BLaER1 (cell line): Measurements from ENCODE around the gene SHF.

ENCODE experiments used
- H3K27ac ChIP-seq: shearing (Covaris generic); formaldehyde crosslinking; 2 replicates; pipeline ENCODE4 v1.8.1; 2022
- H3K27me3 ChIP-seq: shearing (Covaris generic); formaldehyde crosslinking; 2 replicates; pipeline ENCODE4 v1.8.1; 2022
- H3K36me3 ChIP-seq: shearing (Covaris generic); formaldehyde crosslinking; 2 replicates; pipeline ENCODE4 v1.8.1; 2022
- H3K4me1 ChIP-seq: shearing (Covaris generic); formaldehyde crosslinking; 2 replicates; pipeline ENCODE4 v1.8.1; 2022
- H3K4me2 ChIP-seq: shearing (Covaris generic); formaldehyde crosslinking; 2 replicates; pipeline ENCODE4 v1.8.1; 2022
- H3K4me3 ChIP-seq: shearing (Covaris generic); formaldehyde crosslinking; 2 replicates; pipeline ENCODE4 v1.8.1; 2022
- H3K9ac ChIP-seq: shearing (Covaris generic); formaldehyde crosslinking; 2 replicates; pipeline ENCODE4 v1.8.1; 2022
- H3K9me3 ChIP-seq: shearing (Covaris generic); formaldehyde crosslinking; 2 replicates; pipeline ENCODE4 v1.8.1; 2022
- H4K20me1 ChIP-seq: shearing (Covaris generic); formaldehyde crosslinking; 2 replicates; pipeline ENCODE4 v1.8.1; 2022
- Cebpa-rat ChIP-seq: shearing (Covaris generic); IDR thresholded peaks from 2 replicates; pipeline ENCODE4 v1.8.1; 2022

Gene SHF

GRCh38 chr15:45199136-45199810, 11.5 kb upstream of the SHF start:
- no peaks in the 10 kb centered on the region for H3K36me3 ChIP-seq
- H3K9ac ChIP-seq, result peak overlapping the region; percentile 84
- H3K4me1 ChIP-seq, result peaks cover 19% of the 10 kb centered on the region
- peak overlapping the region; percentile 86 for H3K27ac ChIP-seq
- H3K27me3 ChIP-seq, result no peaks in the 10 kb centered on the region
- no peaks in the 10 kb centered on the region for H4K20me1 ChIP-seq
- no peak for TF ChIP-seq Cebpa-rat
- no peaks in the 10 kb centered on the region for H3K9me3 ChIP-seq
- peak overlapping the region; percentile 93 for H3K4me2 ChIP-seq
- H3K4me3 ChIP-seq, result peak overlapping the region; percentile 74

GRCh38 chr15:45198337-45199135, 10.8 kb upstream of the SHF start:
- H3K4me1 ChIP-seq, result peaks cover 19% of the 10 kb centered on the region
- peak overlapping the region; percentile 86 for H3K27ac ChIP-seq
- H3K9me3 ChIP-seq, result no peaks in the 10 kb centered on the region
- TF ChIP-seq Cebpa-rat, result no peak
- peak overlapping the region; percentile 74 for H3K4me3 ChIP-seq
- H3K4me2 ChIP-seq, result peak overlapping the region; percentile 93
- H3K36me3 ChIP-seq, result no peaks in the 10 kb centered on the region
- peak overlapping the region; percentile 84 for H3K9ac ChIP-seq
- no peaks in the 10 kb centered on the region for H4K20me1 ChIP-seq
- H3K27me3 ChIP-seq, result no peaks in the 10 kb centered on the region

- Histone ChIP-seq H3K9me3 (no peaks in the 10 kb centered on the region), H3K4me1 (peaks cover 19% of the 10 kb centered on the region), H3K9ac (peak overlapping the region; percentile 21; the same call in 1 of the 2 replicates), H3K27ac (no peak overlapping the region), H4K20me1 (no peaks in the 10 kb centered on the region), H3K4me3 (peak overlapping the region; percentile 74), H3K4me2 (peak overlapping the region; percentile 63), H3K27me3 (no peaks in the 10 kb centered on the region), H3K36me3 (no peaks in the 10 kb centered on the region)
- no peak for TF ChIP-seq Cebpa-rat
Observed at GRCh38 chr15:45197512-45197911, 9.7 kb upstream of the SHF start.

GRCh38 chr15:45187578-45187893, 230 bp downstream of the SHF start:
- TF ChIP-seq Cebpa-rat, result no peak
- Histone ChIP-seq H3K27me3 (no peaks in the 10 kb centered on the region), H3K4me3 (peak overlapping the region; percentile 91), H3K9ac (peak overlapping the region; percentile 95), H3K36me3 (peaks cover 5% of the 10 kb centered on the region; the same call in 1 of the 2 replicates), H3K4me2 (peak overlapping the region; percentile 100), H3K27ac (peak overlapping the region; percentile 90), H3K9me3 (no peaks in the 10 kb centered on the region), H4K20me1 (peaks cover 45% of the 10 kb centered on the region), H3K4me1 (peaks cover 51% of the 10 kb centered on the region)

GRCh38 chr15:45186771-45187577, 792 bp downstream of the SHF start:
- Histone ChIP-seq H3K9ac (peak overlapping the region; percentile 95), H4K20me1 (peaks cover 51% of the 10 kb centered on the region), H3K27ac (peak overlapping the region; percentile 90), H3K4me3 (peak overlapping the region; percentile 91), H3K4me1 (peaks cover 57% of the 10 kb centered on the region), H3K27me3 (no peaks in the 10 kb centered on the region), H3K4me2 (peak overlapping the region; percentile 100), H3K36me3 (peaks cover 5% of the 10 kb centered on the region; the same call in 1 of the 2 replicates), H3K9me3 (no peaks in the 10 kb centered on the region)
- no peak for TF ChIP-seq Cebpa-rat

- peak overlapping the region; percentile 100 for H3K4me2 ChIP-seq
- TF ChIP-seq Cebpa-rat, result no peak
Observed at GRCh38 chr15:45185903-45186770, 1.6 kb downstream of the SHF start.

GRCh38 chr15:45185069-45185779, 2.5 kb downstream of the SHF start:
- peak overlapping the region; percentile 90 for H3K27ac ChIP-seq
- no peaks in the 10 kb centered on the region for H3K9me3 ChIP-seq
- H4K20me1 ChIP-seq, result peaks cover 68% of the 10 kb centered on the region
- peaks cover 19% of the 10 kb centered on the region; the same call in 1 of the 2 replicates for H3K36me3 ChIP-seq
- H3K27me3 ChIP-seq, result no peaks in the 10 kb centered on the region
- no peak for TF ChIP-seq Cebpa-rat
- peaks cover 75% of the 10 kb centered on the region for H3K4me1 ChIP-seq
- H3K4me3 ChIP-seq, result peak overlapping the region; percentile 91
- peak overlapping the region; percentile 100 for H3K4me2 ChIP-seq
- peak overlapping the region; percentile 95 for H3K9ac ChIP-seq

More at GRCh38 chr15:45185903-45186770, 1.6 kb downstream of the SHF start:
- Histone ChIP-seq H3K27me3 (no peaks in the 10 kb centered on the region), H3K9ac (peak overlapping the region; percentile 95), H3K4me1 (peaks cover 65% of the 10 kb centered on the region), H4K20me1 (peaks cover 59% of the 10 kb centered on the region), H3K27ac (peak overlapping the region; percentile 90), H3K4me3 (peak overlapping the region; percentile 91), H3K36me3 (peaks cover 10% of the 10 kb centered on the region; the same call in 1 of the 2 replicates), H3K9me3 (no peaks in the 10 kb centered on the region)

- peaks cover 75% of the 10 kb centered on the region for H4K20me1 ChIP-seq
- H3K4me1 ChIP-seq, result peaks cover 81% of the 10 kb centered on the region
- H3K9me3 ChIP-seq, result no peaks in the 10 kb centered on the region
- H3K4me2 ChIP-seq, result peak overlapping the region; percentile 100
- no peaks in the 10 kb centered on the region for H3K27me3 ChIP-seq
- H3K36me3 ChIP-seq, result peaks cover 20% of the 10 kb centered on the region
- H3K4me3 ChIP-seq, result no peak overlapping the region
- H3K27ac ChIP-seq, result peak overlapping the region; percentile 51
- TF ChIP-seq Cebpa-rat, result no peak
- H3K9ac ChIP-seq, result peak overlapping the region; percentile 95
Observed at GRCh38 chr15:45184562-45185041, 3.2 kb downstream of the SHF start.
